ENCODE results near the gene RNGTT. TPM values are rescaled to one million over a fixed set of nuclear protein-coding genes. Genes with fewer than 3 reads are reported as not detected.

Gene RNGTT
- polyA plus RNA-seq, 1 donor (not counting 4 experiments of a cell fraction or from before 2014, with no cell fraction given) = 9.7 TPM

- no peaks in the 10 kb centered on the region for H3K9me1 ChIP-seq (ENCODE audit: control insufficient read depth, extremely low read depth, insufficient read depth, low read length)
- no peaks in the 10 kb centered on the region for H3K27me3 ChIP-seq (ENCODE audit: control insufficient read depth, extremely low read depth, insufficient read depth, low read length)
- no peak for FAIRE-seq
- no peak for DNase-seq (ENCODE audit: low read depth, low spot score)
- H3K27ac ChIP-seq (ENCODE audit: control insufficient read depth, insufficient read depth, low read length) = no peak overlapping the region
- no peak for TF ChIP-seq CTCF (optimal IDR thresholded peaks at IDR 0.05 in 1 of 3, IDR thresholded peaks at IDR 0.05 in 1 of 3, conservative IDR thresholded peaks at IDR 0.05 in 1 of 3; ENCODE audit: extremely low read depth in 1 of 3, insufficient read depth in 2 of 3, low read length in 3 of 3)
- TF ChIP-seq EZH2 (IDR thresholded peaks at IDR 0.05; ENCODE audit: low read length) = no peak
- no peak overlapping the region for H2AFZ ChIP-seq (ENCODE audit: control insufficient read depth, low read length)
- no peaks in the 10 kb centered on the region for H3K79me2 ChIP-seq (ENCODE audit: control insufficient read depth, insufficient read depth, low read length)
- H3K4me3 ChIP-seq (ENCODE audit: control insufficient read depth in 2 of 3, extremely low read depth in 1 of 3, insufficient read depth in 2 of 3, low read depth in 1 of 3, low read length in 3 of 3) = no peak overlapping the region
- dilution Hi-C loops (cut with MboI; ENCODE audit: extremely low pct_ligation_motif_present, low sequenced_read_pairs) = no loop called here
- H3K9ac ChIP-seq (ENCODE audit: control insufficient read depth, extremely low read depth, insufficient read depth, low read length) = no peak overlapping the region
- no peaks in the 10 kb centered on the region for H4K20me1 ChIP-seq (ENCODE audit: control insufficient read depth, extremely low read depth, insufficient read depth, low read length)
- no peaks in the 10 kb centered on the region for H3K4me1 ChIP-seq (ENCODE audit: control insufficient read depth, extremely low read depth, insufficient read depth, low read length)
- no peaks in the 10 kb centered on the region for H3K9me3 ChIP-seq (ENCODE audit: control insufficient read depth, low read depth, low read length)
- no peaks in the 10 kb centered on the region for H3K36me3 ChIP-seq (ENCODE audit: control insufficient read depth in 2 of 2, extremely low read depth in 1 of 2, insufficient read depth in 2 of 2, low read length in 2 of 2)
- H3K4me2 ChIP-seq (ENCODE audit: control insufficient read depth, extremely low read depth, insufficient read depth, low read depth, low read length) = no peak overlapping the region
Observed at GRCh38 chr6:88741071-88741470, 222.3 kb downstream of the RNGTT start.

GRCh38 chr6:88734544-88734943 is 228.9 kb downstream of the RNGTT start:
- Histone ChIP-seq H3K4me1 (ENCODE audit: control insufficient read depth, extremely low read depth, insufficient read depth, low read length) (no peaks in the 10 kb centered on the region), H3K9ac (ENCODE audit: control insufficient read depth, extremely low read depth, insufficient read depth, low read length) (no peak overlapping the region), H3K27me3 (ENCODE audit: control insufficient read depth, extremely low read depth, insufficient read depth, low read length) (no peaks in the 10 kb centered on the region), H2AFZ (ENCODE audit: control insufficient read depth, low read length) (no peak overlapping the region), H4K20me1 (ENCODE audit: control insufficient read depth, extremely low read depth, insufficient read depth, low read length) (no peaks in the 10 kb centered on the region), H3K4me2 (ENCODE audit: control insufficient read depth, extremely low read depth, insufficient read depth, low read depth, low read length) (no peak overlapping the region), H3K36me3 (ENCODE audit: control insufficient read depth in 2 of 2, extremely low read depth in 1 of 2, insufficient read depth in 2 of 2, low read length in 2 of 2) (no peaks in the 10 kb centered on the region), H3K4me3 (ENCODE audit: control insufficient read depth in 2 of 3, extremely low read depth in 1 of 3, insufficient read depth in 2 of 3, low read depth in 1 of 3, low read length in 3 of 3) (no peak overlapping the region), H3K27ac (ENCODE audit: control insufficient read depth, insufficient read depth, low read length) (no peak overlapping the region), H3K79me2 (ENCODE audit: control insufficient read depth, insufficient read depth, low read length) (no peaks in the 10 kb centered on the region), H3K9me1 (ENCODE audit: control insufficient read depth, extremely low read depth, insufficient read depth, low read length) (no peaks in the 10 kb centered on the region), H3K9me3 (ENCODE audit: control insufficient read depth, low read depth, low read length) (no peaks in the 10 kb centered on the region)
- no peak for TF ChIP-seq EZH2 (IDR thresholded peaks at IDR 0.05; ENCODE audit: low read length)
- TF ChIP-seq CTCF (optimal IDR thresholded peaks at IDR 0.05 in 1 of 3, IDR thresholded peaks at IDR 0.05 in 1 of 3, conservative IDR thresholded peaks at IDR 0.05 in 1 of 3; ENCODE audit: extremely low read depth in 1 of 3, insufficient read depth in 2 of 3, low read length in 3 of 3) = no peak
- DNase-seq (ENCODE audit: low read depth, low spot score) (no peak), FAIRE-seq (no peak)
- dilution Hi-C loops (cut with MboI; ENCODE audit: extremely low pct_ligation_motif_present, low sequenced_read_pairs) = no loop called here
